ENCODE results near the gene SUCNR1. TPM values are rescaled to one million over a fixed set of nuclear protein-coding genes. Genes with fewer than 3 reads are reported as not detected.
"Not testable (repeated sequence)": the region's sequence is repeated elsewhere in the genome, so short reads cannot be mapped to it uniquely, and the experiment has no call there.

Gene SUCNR1
- total RNA-seq, 3 donors from 2014 or later: 0.33 to 1.6 (median 1.3) TPM

- no peaks in the 10 kb centered on the region for H3K4me1 ChIP-seq
- H3K36me3 ChIP-seq: no peaks in the 10 kb centered on the region
- no peak overlapping the region for H3K4me3 ChIP-seq
- no peaks in the 10 kb centered on the region for H3K9me3 ChIP-seq
- intact Hi-C loops (cut with DNase I; ENCODE audit: low total_unique reads): no loop called here
- no peak for TF ChIP-seq POLR2AphosphoS5 (IDR thresholded peaks at IDR 0.05)
- no peak for TF ChIP-seq CTCF (IDR thresholded peaks at IDR 0.05)
- no peak for TF ChIP-seq POLR2A (IDR thresholded peaks at IDR 0.05)
- DNase-seq (ENCODE audit: low spot score in 2 of 2): no peak
- H3K27ac ChIP-seq: no peak overlapping the region
- H3K27me3 ChIP-seq: no peaks in the 10 kb centered on the region
Observed at GRCh38 chr3:151879037-151879436, 5.6 kb downstream of the SUCNR1 start.

DNA sequence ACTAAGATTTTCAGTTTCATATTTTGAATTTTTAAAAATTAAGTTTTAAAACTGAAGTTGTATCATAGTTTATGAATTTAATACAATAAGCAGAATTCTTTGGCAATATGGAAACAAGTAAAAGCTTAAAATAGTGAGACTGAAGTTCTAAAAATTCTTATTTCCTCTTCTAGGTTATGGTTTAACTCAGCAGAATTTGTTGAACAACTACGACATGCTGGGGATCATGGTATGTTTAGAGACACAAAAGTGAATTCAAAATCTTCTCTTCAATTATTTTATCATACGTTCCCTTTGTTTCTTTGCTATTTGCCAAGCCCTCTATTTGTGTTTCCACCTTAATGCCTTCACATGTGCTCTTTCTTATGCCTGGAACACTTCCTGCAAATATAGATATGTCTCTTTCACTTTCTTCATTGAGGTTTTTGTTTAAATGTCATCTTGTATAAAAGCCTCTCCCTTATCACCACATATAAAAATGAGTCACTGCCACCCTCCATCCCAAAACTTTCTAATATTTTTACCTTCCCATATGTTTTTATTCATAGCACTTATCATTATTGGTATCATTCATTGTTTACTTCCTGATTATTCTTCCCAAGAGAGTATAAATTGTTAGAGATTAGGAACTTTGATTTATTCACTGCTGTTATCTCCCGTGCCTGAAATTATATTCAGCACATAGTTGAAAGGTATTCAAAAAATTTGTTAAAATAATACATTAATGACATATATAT lies 6.4 kb downstream of the SUCNR1 start:
- H3K4me3 ChIP-seq: no peak overlapping the region
- TF ChIP-seq POLR2AphosphoS5 (IDR thresholded peaks at IDR 0.05) (no peak), POLR2A (IDR thresholded peaks at IDR 0.05) (no peak), CTCF (IDR thresholded peaks at IDR 0.05) (no peak)
- no peak overlapping the region for H3K27ac ChIP-seq
- H3K9me3 ChIP-seq: no peaks in the 10 kb centered on the region
- H3K27me3 ChIP-seq: no peaks in the 10 kb centered on the region
- no peaks in the 10 kb centered on the region for H3K4me1 ChIP-seq
- DNase-seq (ENCODE audit: low spot score in 2 of 2): no peak
- intact Hi-C loops (cut with DNase I; ENCODE audit: low total_unique reads): no loop called here
- no peaks in the 10 kb centered on the region for H3K36me3 ChIP-seq

GRCh38 chr3:151880416-151880690 lies 6.9 kb downstream of the SUCNR1 start:
- H3K27ac ChIP-seq: no peak overlapping the region
- H3K27me3 ChIP-seq: no peaks in the 10 kb centered on the region
- TF ChIP-seq CTCF (IDR thresholded peaks at IDR 0.05): no peak
- no peak for TF ChIP-seq POLR2AphosphoS5 (IDR thresholded peaks at IDR 0.05)
- TF ChIP-seq POLR2A (IDR thresholded peaks at IDR 0.05): no peak
- H3K4me1 ChIP-seq: no peaks in the 10 kb centered on the region
- intact Hi-C loops (cut with DNase I; ENCODE audit: low total_unique reads): no loop called here
- H3K9me3 ChIP-seq: no peaks in the 10 kb centered on the region
- H3K36me3 ChIP-seq: no peaks in the 10 kb centered on the region
- no peak overlapping the region for H3K4me3 ChIP-seq
- no peak for DNase-seq (ENCODE audit: low spot score in 2 of 2)

GRCh38 chr3:151881137-151881536 lies 7.7 kb downstream of the SUCNR1 start:
- no peak overlapping the region for H3K4me3 ChIP-seq
- no peaks in the 10 kb centered on the region for H3K9me3 ChIP-seq
- no peak for DNase-seq (ENCODE audit: low spot score in 2 of 2)
- H3K27ac ChIP-seq: no peak overlapping the region
- H3K27me3 ChIP-seq: no peaks in the 10 kb centered on the region
- TF ChIP-seq CTCF (IDR thresholded peaks at IDR 0.05) (no peak), POLR2AphosphoS5 (IDR thresholded peaks at IDR 0.05) (no peak), POLR2A (IDR thresholded peaks at IDR 0.05) (no peak)
- intact Hi-C loops (cut with DNase I; ENCODE audit: low total_unique reads): no loop called here
- no peaks in the 10 kb centered on the region for H3K36me3 ChIP-seq
- no peaks in the 10 kb centered on the region for H3K4me1 ChIP-seq

DNA sequence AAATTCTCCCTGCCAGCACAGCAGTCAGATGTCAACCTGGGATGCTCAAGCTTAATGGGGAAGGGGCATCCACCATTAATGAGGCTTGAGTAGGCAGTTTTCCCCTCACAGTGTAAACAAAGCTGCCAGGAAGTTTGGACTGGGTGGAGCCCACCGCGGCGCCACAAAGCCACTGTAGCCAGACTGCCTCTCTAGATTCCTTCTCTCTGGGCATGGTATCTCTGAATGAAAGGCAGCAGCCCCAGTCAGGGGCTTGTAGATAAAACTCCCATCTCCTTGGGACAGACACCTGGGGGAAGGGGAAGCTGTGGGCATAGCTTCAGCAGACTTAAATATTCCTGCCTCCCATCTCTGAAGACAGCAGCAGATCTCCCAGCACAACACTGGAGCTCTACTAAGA lies 12.0 kb downstream of the SUCNR1 start:
- intact Hi-C loops (cut with DNase I; ENCODE audit: low total_unique reads); H3K4me1 ChIP-seq; H3K36me3 ChIP-seq; H3K4me3 ChIP-seq; H3K27me3 ChIP-seq; DNase-seq (ENCODE audit: low spot score in 2 of 2); H3K9me3 ChIP-seq; H3K27ac ChIP-seq: not testable (repeated sequence)

DNA sequence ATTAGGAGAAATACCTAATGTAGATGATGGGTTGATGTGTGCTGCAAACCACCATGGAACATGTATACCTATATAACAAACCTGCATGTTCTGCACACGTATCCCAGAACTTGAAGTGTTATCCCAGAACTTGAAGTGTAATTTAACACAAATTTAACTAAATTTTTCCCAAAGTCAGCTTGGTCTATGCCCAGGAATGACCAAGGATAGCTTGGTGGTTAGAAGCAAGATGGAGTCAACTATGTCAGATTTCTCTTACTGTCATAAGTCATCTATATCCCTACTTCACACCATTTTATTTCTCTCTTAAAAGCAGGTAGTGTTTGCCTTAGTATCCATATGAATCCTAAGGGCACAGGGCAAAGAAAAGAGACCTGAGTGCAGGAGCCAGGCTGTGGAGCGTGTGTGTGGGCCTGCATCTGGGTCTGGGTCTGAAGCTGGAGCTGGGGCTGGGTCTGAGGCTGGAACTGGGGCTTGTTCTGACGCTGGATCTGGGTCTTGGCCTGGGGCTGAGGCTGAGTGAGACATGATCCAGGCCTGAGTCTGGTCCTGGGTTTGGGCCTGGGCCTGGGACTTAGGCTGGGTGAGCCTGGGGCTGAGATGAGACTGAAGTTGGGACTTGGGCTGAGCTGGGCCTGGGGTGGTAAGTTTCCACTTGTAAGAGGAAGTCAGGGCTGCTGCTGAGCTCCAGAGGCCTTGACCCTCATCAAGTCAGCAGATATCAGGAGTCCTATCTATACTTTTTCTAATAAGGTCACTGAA lies 14.2 kb downstream of the SUCNR1 start:
- intact Hi-C loops (cut with DNase I; ENCODE audit: low total_unique reads); H3K4me3 ChIP-seq; H3K27ac ChIP-seq: not testable (repeated sequence)

More for the DNA sequence above, 14.2 kb downstream of the SUCNR1 start:
- H3K9me3 ChIP-seq; H3K4me1 ChIP-seq; H3K27me3 ChIP-seq; H3K36me3 ChIP-seq; DNase-seq (ENCODE audit: low spot score in 2 of 2): not testable (repeated sequence)
